GM19023 (cell line): ENCODE measurements around the gene ADAM12.
A peak's percentile ranks its signal among the peaks of the same experiment; 100 is the strongest.

Experiments
- ATAC-seq: cut with Tn5 transposase; IDR thresholded peaks from one replicate; pipeline ENCODE4 v1.9.1; 2021; ENCODE audit warnings: mild to moderate bottlenecking, moderate library complexity; ENCODE audit not compliant: unreplicated experiment

Gene ADAM12

GRCh38 chr10:126127481-126128029, 260.7 kb downstream of the ADAM12 start:
- ATAC-seq, result no peak

- ATAC-seq, result no peak
These were observed 261.4 kb downstream of the ADAM12 start for GRCh38 chr10:126126866-126127265.

- ATAC-seq, result no peak
These were observed 262.3 kb downstream of the ADAM12 start for GRCh38 chr10:126126023-126126422.

- no peak for ATAC-seq
These were observed 263.5 kb downstream of the ADAM12 start for GRCh38 chr10:126124668-126125349.

- no peak for ATAC-seq
These were observed 264.2 kb downstream of the ADAM12 start for GRCh38 chr10:126124046-126124445.

GRCh38 chr10:126123466-126123865, 264.8 kb downstream of the ADAM12 start:
- ATAC-seq, result no peak

- no peak for ATAC-seq
These were observed 265.4 kb downstream of the ADAM12 start for GRCh38 chr10:126122881-126123280.

GRCh38 chr10:126119599-126119998, 268.7 kb downstream of the ADAM12 start:
- ATAC-seq, result no peak

GRCh38 chr10:126118476-126118875, 269.8 kb downstream of the ADAM12 start:
- ATAC-seq, result no peak

- no peak for ATAC-seq
These were observed 271.1 kb downstream of the ADAM12 start for GRCh38 chr10:126117196-126117595.

- no peak for ATAC-seq
These were observed 272.4 kb downstream of the ADAM12 start for GRCh38 chr10:126115886-126116285.

GRCh38 chr10:126114884-126115555, 273.3 kb downstream of the ADAM12 start:
- ATAC-seq, result no peak

- no peak for ATAC-seq
These were observed 276.8 kb downstream of the ADAM12 start for GRCh38 chr10:126111516-126111915.

GRCh38 chr10:126110489-126111180, 277.6 kb downstream of the ADAM12 start:
- ATAC-seq, result no peak

- ATAC-seq, result no peak
These were observed 278.4 kb downstream of the ADAM12 start for GRCh38 chr10:126109893-126110292.

- ATAC-seq, result no peak
These were observed 279.6 kb downstream of the ADAM12 start for GRCh38 chr10:126108693-126109092.

- no peak for ATAC-seq
These were observed 283.5 kb downstream of the ADAM12 start for GRCh38 chr10:126104767-126105166.

GRCh38 chr10:126102636-126103035, 285.6 kb downstream of the ADAM12 start:
- ATAC-seq, result no peak

- peak; percentile 89 for ATAC-seq
These were observed 286.5 kb downstream of the ADAM12 start for GRCh38 chr10:126101736-126102135.

GRCh38 chr10:126101325-126101724, 287.0 kb downstream of the ADAM12 start:
- no peak for ATAC-seq

- no peak for ATAC-seq
These were observed 288.9 kb downstream of the ADAM12 start for GRCh38 chr10:126099366-126099765.

GRCh38 chr10:126098226-126098581, 290.1 kb downstream of the ADAM12 start:
- ATAC-seq, result no peak
